Gastrocnemius medialis (tissue), 4 donors: ENCODE data around the gene MYO18B.

Experiments
- CTCF ChIP-seq, 5 experiments: fragments of 450-650 bp in 3 of 5; fragments of 200-600 bp in 2 of 5; sonication (generic) in 2 of 5; IDR thresholded peaks in 4 of 5; conservative IDR thresholded peaks in 1 of 5; 1 replicate in 4 of 5; 2 replicates in 1 of 5; pipeline ENCODE4 v1.5.1; 2016 to 2019; ENCODE audit warnings: antibody characterized with exemption in 5 of 5, mild to moderate bottlenecking in 3 of 5, moderate library complexity in 3 of 5
- POLR2A ChIP-seq, 2 donors: fragments of 450-650 bp; IDR thresholded peaks; one replicate each; pipeline ENCODE4 v1.6.1; 2017; ENCODE audit warnings: antibody characterized with exemption in 2 of 2, mild to moderate bottlenecking in 2 of 2, moderate library complexity in 2 of 2

DNA sequence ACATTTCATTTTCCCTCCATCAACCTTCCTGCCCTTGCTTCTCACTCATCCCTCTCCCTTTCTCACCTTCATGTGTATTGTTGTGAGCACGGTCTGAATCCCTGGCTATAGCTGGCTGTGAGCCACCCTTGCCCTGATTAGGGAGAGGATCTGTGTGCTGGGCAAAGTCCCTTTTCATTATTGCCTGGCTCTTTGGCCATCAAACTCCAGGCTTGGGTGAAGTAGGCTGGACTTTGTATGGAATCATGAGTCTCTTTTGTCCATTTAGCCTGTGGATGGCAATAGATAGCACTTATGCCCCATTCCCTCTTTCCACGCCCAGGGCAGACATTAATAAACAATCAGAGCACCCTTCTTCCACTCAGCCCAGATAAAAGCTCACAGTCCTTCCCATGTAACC is 6.7 kb downstream of the MYO18B start:
- TF ChIP-seq CTCF (IDR thresholded peaks at IDR 0.05 in 4 of 5, conservative IDR thresholded peaks at IDR 0.05 in 1 of 5), result no peak
- TF ChIP-seq POLR2A (IDR thresholded peaks at IDR 0.05), result no peak
